OCI-LY1 (cell line): Measurements from ENCODE around the gene MVB12B.

Experiments
- H2AFZ ChIP-seq: fragments of 200-600 bp; sonication (generic), shearing (Covaris generic); 2 replicates; pipeline ENCODE4 v1.6.0; 2014; ENCODE audit warnings: antibody characterized with exemption, mild to moderate bottlenecking, low read length
- H3F3A ChIP-seq: fragments of 200-600 bp; sonication (generic), shearing (Covaris generic); 2 replicates; pipeline ENCODE4 v1.6.0; 2014; ENCODE audit warnings: mild to moderate bottlenecking, antibody characterized with exemption, low read length, moderate library complexity; ENCODE audit not compliant: insufficient read depth
- H3K27ac ChIP-seq: fragments of 200-600 bp; sonication (generic); 2 replicates; pipeline ENCODE4 v1.5.1; 2014; ENCODE audit warnings: low read length, mixed run types, mild to moderate bottlenecking, low read depth; ENCODE audit not compliant: poor library complexity, severe bottlenecking
- H3K27me3 ChIP-seq: fragments of 200-600 bp; sonication (generic); 2 replicates; pipeline ENCODE4 v1.6.0; 2014; ENCODE audit warnings: antibody characterized with exemption, mild to moderate bottlenecking, low read length, moderate library complexity; ENCODE audit not compliant: insufficient read depth
- H3K36me3 ChIP-seq: fragments of 200-600 bp; sonication (generic); 2 replicates; pipeline ENCODE4 v1.6.1; 2014; ENCODE audit warnings: mild to moderate bottlenecking, antibody characterized with exemption, low read length, moderate library complexity, mixed read lengths; ENCODE audit not compliant: insufficient read depth
- H3K4me1 ChIP-seq: fragments of 200-600 bp; sonication (generic); 2 replicates; pipeline ENCODE4 v1.5.1; 2014; ENCODE audit warnings: mild to moderate bottlenecking, low read length, moderate library complexity; ENCODE audit not compliant: insufficient read depth, severe bottlenecking
- H3K4me2 ChIP-seq: fragments of 200-600 bp; sonication (generic), shearing (Covaris generic); 2 replicates; pipeline ENCODE4 v1.6.1; 2014; ENCODE audit warnings: low read length
- H3K4me3 ChIP-seq: fragments of 200-600 bp; sonication (generic); 2 replicates; pipeline ENCODE4 v1.5.1; 2014; ENCODE audit warnings: low read length, low read depth, mild to moderate bottlenecking, mixed read lengths; ENCODE audit not compliant: poor library complexity, severe bottlenecking
- H3K79me2 ChIP-seq: fragments of 200-600 bp; shearing (Covaris generic); 2 replicates; pipeline ENCODE4 v1.6.1; 2016; ENCODE audit warnings: mixed run types, low read length, mixed read lengths; ENCODE audit not compliant: insufficient read depth
- H3K9ac ChIP-seq: fragments of 200-600 bp; sonication (generic), shearing (Covaris generic); 2 replicates; pipeline ENCODE4 v1.6.1; 2014; ENCODE audit warnings: mild to moderate bottlenecking, low read length, mixed read lengths
- H3K9me2 ChIP-seq: fragments of 200-600 bp; sonication (generic), shearing (Covaris generic); 2 replicates; pipeline ENCODE4 v1.6.1; 2014; ENCODE audit warnings: low read depth, mild to moderate bottlenecking, low read length, mixed read lengths
- H3K9me3 ChIP-seq: fragments of 200-600 bp; shearing (Covaris generic); 2 replicates; pipeline ENCODE4 v1.6.1; 2014; ENCODE audit warnings: low read length, mixed read lengths
- H4K20me1 ChIP-seq: fragments of 200-600 bp; sonication (generic), shearing (Covaris generic); 2 replicates; pipeline ENCODE4 v1.6.0; 2016; ENCODE audit warnings: mild to moderate bottlenecking, low read length; ENCODE audit not compliant: insufficient read depth
- EZH2 ChIP-seq: fragments of 200-600 bp; sonication (generic), shearing (Covaris generic); IDR thresholded peaks from 2 replicates; pipeline ENCODE4 v1.8.0; 2017; ENCODE audit warnings: borderline replicate concordance, mixed run types, mild to moderate bottlenecking, antibody characterized with exemption, low read length, moderate library complexity, mixed read lengths
- TF ChIP-seq, protein P1 (sequence below): fragments of 200-600 bp; sonication (generic), shearing (Covaris generic); IDR thresholded peaks from 2 replicates; pipeline ENCODE4 v1.5.1; 2017; ENCODE audit warnings: mild to moderate bottlenecking, antibody characterized with exemption, low read length, moderate library complexity, mixed read lengths

MVB12B gene

DNA sequence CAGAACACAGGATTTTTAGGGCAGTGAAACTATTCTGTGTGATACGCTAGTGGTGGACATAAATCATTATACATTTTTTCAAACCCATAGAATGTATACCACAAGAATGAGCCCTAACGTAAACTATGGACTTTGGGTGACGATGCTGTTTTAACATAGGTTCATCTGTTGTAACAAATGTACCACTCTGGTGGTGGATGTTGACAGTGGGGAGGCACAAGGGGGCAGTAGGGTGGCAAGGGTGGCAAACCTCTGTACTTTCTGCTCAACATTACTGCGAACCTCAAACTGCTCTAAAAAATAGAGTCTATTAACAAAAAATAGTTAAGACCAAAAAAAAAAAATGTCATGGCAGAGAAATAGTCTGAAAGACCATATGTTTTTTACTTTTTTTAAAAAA, 9.1 kb upstream of the MVB12B start:
- no peak overlapping the region for H3K9ac ChIP-seq
- H3F3A ChIP-seq: no peaks in the 10 kb centered on the region
- H3K9me3 ChIP-seq: 0 out of 2 replicates have a peak, but pooled peaks cover 3% of the 10 kb centered on the region
- H2AFZ ChIP-seq: no peak overlapping the region
- H3K4me3 ChIP-seq: no peak overlapping the region
- H3K27ac ChIP-seq: no peak overlapping the region
- H3K79me2 ChIP-seq: no peaks in the 10 kb centered on the region
- no peaks in the 10 kb centered on the region for H3K9me2 ChIP-seq
- no peaks in the 10 kb centered on the region for H4K20me1 ChIP-seq
- no peaks in the 10 kb centered on the region for H3K27me3 ChIP-seq
- no peak overlapping the region for H3K4me2 ChIP-seq
- no peaks in the 10 kb centered on the region; the same call in 1 of the 2 replicates for H3K36me3 ChIP-seq
- H3K4me1 ChIP-seq: no peaks in the 10 kb centered on the region
- TF ChIP-seq, protein P1, sequence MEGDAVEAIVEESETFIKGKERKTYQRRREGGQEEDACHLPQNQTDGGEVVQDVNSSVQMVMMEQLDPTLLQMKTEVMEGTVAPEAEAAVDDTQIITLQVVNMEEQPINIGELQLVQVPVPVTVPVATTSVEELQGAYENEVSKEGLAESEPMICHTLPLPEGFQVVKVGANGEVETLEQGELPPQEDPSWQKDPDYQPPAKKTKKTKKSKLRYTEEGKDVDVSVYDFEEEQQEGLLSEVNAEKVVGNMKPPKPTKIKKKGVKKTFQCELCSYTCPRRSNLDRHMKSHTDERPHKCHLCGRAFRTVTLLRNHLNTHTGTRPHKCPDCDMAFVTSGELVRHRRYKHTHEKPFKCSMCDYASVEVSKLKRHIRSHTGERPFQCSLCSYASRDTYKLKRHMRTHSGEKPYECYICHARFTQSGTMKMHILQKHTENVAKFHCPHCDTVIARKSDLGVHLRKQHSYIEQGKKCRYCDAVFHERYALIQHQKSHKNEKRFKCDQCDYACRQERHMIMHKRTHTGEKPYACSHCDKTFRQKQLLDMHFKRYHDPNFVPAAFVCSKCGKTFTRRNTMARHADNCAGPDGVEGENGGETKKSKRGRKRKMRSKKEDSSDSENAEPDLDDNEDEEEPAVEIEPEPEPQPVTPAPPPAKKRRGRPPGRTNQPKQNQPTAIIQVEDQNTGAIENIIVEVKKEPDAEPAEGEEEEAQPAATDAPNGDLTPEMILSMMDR: peak; percentile 45
- no peak for TF ChIP-seq EZH2

DNA sequence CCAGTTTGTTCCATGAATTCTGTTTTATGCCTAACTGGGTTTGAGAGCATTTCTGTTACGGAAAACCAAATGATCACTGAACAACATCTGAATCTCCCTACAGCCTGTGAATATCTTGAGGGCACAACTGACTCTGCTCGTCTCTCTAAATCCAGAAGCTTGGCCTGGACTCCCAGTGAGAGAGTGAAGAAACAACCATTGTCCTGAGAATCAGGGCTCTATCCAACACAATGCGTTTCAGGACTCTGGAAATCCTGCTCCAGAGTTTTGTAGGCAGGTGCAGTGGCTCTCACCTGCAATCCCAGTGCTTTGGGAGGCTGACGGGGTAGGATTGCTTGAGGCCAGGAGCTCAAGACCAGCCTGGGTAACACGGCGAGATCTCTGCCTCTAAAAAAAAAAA, 7.8 kb upstream of the MVB12B start:
- H2AFZ ChIP-seq: no peak overlapping the region
- TF ChIP-seq EZH2: no peak
- TF ChIP-seq, protein P1: no peak
- no peaks in the 10 kb centered on the region for H3K79me2 ChIP-seq
- H3F3A ChIP-seq: no peaks in the 10 kb centered on the region
- no peak overlapping the region for H3K4me2 ChIP-seq
- H3K36me3 ChIP-seq: no peaks in the 10 kb centered on the region; the same call in 1 of the 2 replicates
- no peaks in the 10 kb centered on the region; the same call in 1 of the 2 replicates for H3K27me3 ChIP-seq
- H4K20me1 ChIP-seq: no peaks in the 10 kb centered on the region
- H3K4me1 ChIP-seq: no peaks in the 10 kb centered on the region
- H3K9me3 ChIP-seq: peaks cover 7% of the 10 kb centered on the region; the same call in 1 of the 2 replicates
- no peak overlapping the region for H3K9ac ChIP-seq
- H3K9me2 ChIP-seq: no peaks in the 10 kb centered on the region
- H3K4me3 ChIP-seq: no peak overlapping the region
- H3K27ac ChIP-seq: no peak overlapping the region

DNA sequence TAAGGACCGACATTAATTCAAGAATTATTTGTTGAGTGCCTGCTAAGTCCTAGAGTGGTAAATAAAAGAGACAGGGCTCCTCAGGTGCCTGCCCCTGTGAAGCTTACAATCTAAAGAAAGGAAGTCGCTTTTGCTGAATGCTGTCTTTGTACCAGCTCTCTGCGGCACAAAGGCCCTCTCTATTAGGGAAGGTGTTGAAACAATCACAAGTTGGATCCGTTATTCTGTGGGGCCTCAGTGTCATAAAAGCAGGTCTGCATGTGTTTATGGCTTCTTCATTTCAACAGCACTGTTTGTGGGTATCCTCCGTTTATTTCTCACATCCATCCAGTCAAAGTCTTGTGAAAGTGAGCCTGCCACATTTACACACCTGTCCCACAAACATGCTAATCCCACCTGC, 7.0 kb upstream of the MVB12B start:
- no peak for TF ChIP-seq EZH2
- TF ChIP-seq, protein P1: no peak
- no peaks in the 10 kb centered on the region for H3K79me2 ChIP-seq
- H3K9ac ChIP-seq: no peak overlapping the region
- H3K4me1 ChIP-seq: no peaks in the 10 kb centered on the region
- no peaks in the 10 kb centered on the region for H3F3A ChIP-seq
- no peak overlapping the region for H3K27ac ChIP-seq
- H4K20me1 ChIP-seq: no peaks in the 10 kb centered on the region
- H3K9me3 ChIP-seq: peaks cover 10% of the 10 kb centered on the region; the same call in 1 of the 2 replicates
- no peak overlapping the region for H3K4me2 ChIP-seq
- H2AFZ ChIP-seq: no peak overlapping the region
- no peaks in the 10 kb centered on the region; the same call in 1 of the 2 replicates for H3K27me3 ChIP-seq
- H3K4me3 ChIP-seq: no peak overlapping the region
- H3K9me2 ChIP-seq: no peaks in the 10 kb centered on the region
- H3K36me3 ChIP-seq: no peaks in the 10 kb centered on the region; the same call in 1 of the 2 replicates
